CMK (cell line): ENCODE data around the gene GLOD5.

Experiments used
- DNase-seq: peaks from one replicate; pipeline ENCODE4 v3.0.0-alpha.2; 2010; ENCODE audit warnings: low read depth

GLOD5 gene

GRCh38 chrX:48761674-48762471, at the start of gene GLOD5:
Gene GLOD5, plus strand, starts transcription at chrX:48761747. Its CDS starts 44 bp downstream, at chrX:48761791.
- no peak for DNase-seq

- no peak for DNase-seq
Measured at GRCh38 chrX:48711929-48712505, 49.5 kb upstream of the GLOD5 start.

GRCh38 chrX:48713847-48714246, 47.7 kb upstream of the GLOD5 start:
- no peak for DNase-seq

- DNase-seq, result no peak
Measured at GRCh38 chrX:48714573-48714972, 47.0 kb upstream of the GLOD5 start.

GRCh38 chrX:48715072-48715471, 46.5 kb upstream of the GLOD5 start:
- no peak for DNase-seq

GRCh38 chrX:48715876-48716502, 45.6 kb upstream of the GLOD5 start:
- no peak for DNase-seq

- no peak for DNase-seq
Measured at GRCh38 chrX:48719958-48720357, 41.6 kb upstream of the GLOD5 start.

GRCh38 chrX:48720577-48721250, 40.8 kb upstream of the GLOD5 start:
- DNase-seq, result no peak

- no peak for DNase-seq
Measured at GRCh38 chrX:48721916-48722315, 39.6 kb upstream of the GLOD5 start.

- DNase-seq, result no peak
Measured at GRCh38 chrX:48726596-48726995, 35.0 kb upstream of the GLOD5 start.

GRCh38 chrX:48728653-48729052, 32.9 kb upstream of the GLOD5 start:
- no peak for DNase-seq

- no peak for DNase-seq
Measured at GRCh38 chrX:48736303-48736702, 25.2 kb upstream of the GLOD5 start.

GRCh38 chrX:48736878-48737212, 24.7 kb upstream of the GLOD5 start:
- no peak for DNase-seq

- DNase-seq, result peak; percentile 96
Measured at GRCh38 chrX:48737213-48737938, 24.2 kb upstream of the GLOD5 start.

GRCh38 chrX:48737940-48738339, 23.6 kb upstream of the GLOD5 start:
- DNase-seq, result no peak

- DNase-seq, result no peak
Measured at GRCh38 chrX:48741834-48742233, 19.7 kb upstream of the GLOD5 start.

GRCh38 chrX:48745222-48745621, 16.3 kb upstream of the GLOD5 start:
- DNase-seq, result no peak

GRCh38 chrX:48747415-48748016, 14.0 kb upstream of the GLOD5 start:
- no peak for DNase-seq

GRCh38 chrX:48749182-48749581, 12.4 kb upstream of the GLOD5 start:
- DNase-seq, result no peak

GRCh38 chrX:48751343-48751742, 10.2 kb upstream of the GLOD5 start:
- no peak for DNase-seq

- no peak for DNase-seq
Measured at GRCh38 chrX:48752498-48752897, 9.0 kb upstream of the GLOD5 start.

GRCh38 chrX:48753708-48754228, 7.8 kb upstream of the GLOD5 start:
- DNase-seq, result no peak
